Ishikawa (cell line): ENCODE data around the gene MCOLN3.

ENCODE experiments used
- CEBPB ChIP-seq: IDR thresholded peaks from 2 replicates; pipeline ENCODE4 v1.6.1; 2012
- CREB1 ChIP-seq: IDR thresholded peaks from 2 replicates; pipeline ENCODE4 v1.6.1; 2012; ENCODE audit warnings: low read depth
- EGR1 ChIP-seq: IDR thresholded peaks from 2 replicates; pipeline ENCODE4 v1.6.1; 2012
- EP300 ChIP-seq: IDR thresholded peaks from 2 replicates; pipeline ENCODE4 v1.6.1; 2012; ENCODE audit warnings: borderline replicate concordance
- FOXM1 ChIP-seq: IDR thresholded peaks from 2 replicates; pipeline ENCODE4 v1.6.1; 2012; ENCODE audit warnings: low read depth, borderline replicate concordance
- NFIC ChIP-seq: IDR thresholded peaks from 2 replicates; pipeline ENCODE4 v1.6.1; 2012
- RAD21 ChIP-seq: IDR thresholded peaks from 2 replicates; pipeline ENCODE4 v1.6.1; 2012; ENCODE audit warnings: low read depth
- TAF1 ChIP-seq: IDR thresholded peaks from 2 replicates; pipeline ENCODE4 v1.6.1; 2012; ENCODE audit warnings: low read depth, mild to moderate bottlenecking
- TCF12 ChIP-seq: IDR thresholded peaks from 2 replicates; pipeline ENCODE4 v1.6.1; 2012; ENCODE audit warnings: low read depth
- TEAD4 ChIP-seq: IDR thresholded peaks from 2 replicates; pipeline ENCODE4 v1.6.1; 2012
- YY1 ChIP-seq: IDR thresholded peaks from 2 replicates; pipeline ENCODE4 v1.6.1; 2012; ENCODE audit warnings: low read depth
- ZBTB7A ChIP-seq: IDR thresholded peaks from 2 replicates; pipeline ENCODE4 v1.6.1; 2012; ENCODE audit warnings: low read depth
- TF ChIP-seq, protein P1 (sequence below): IDR thresholded peaks from 2 replicates; pipeline ENCODE4 v1.6.1; 2012; ENCODE audit warnings: low read depth, mild to moderate bottlenecking
- TF ChIP-seq, protein P2 (sequence below): IDR thresholded peaks from 2 replicates; pipeline ENCODE4 v1.6.1; 2012
- TF ChIP-seq, protein P3 (sequence below): IDR thresholded peaks from 2 replicates; pipeline ENCODE4 v1.6.1; 2012

MCOLN3 gene

DNA sequence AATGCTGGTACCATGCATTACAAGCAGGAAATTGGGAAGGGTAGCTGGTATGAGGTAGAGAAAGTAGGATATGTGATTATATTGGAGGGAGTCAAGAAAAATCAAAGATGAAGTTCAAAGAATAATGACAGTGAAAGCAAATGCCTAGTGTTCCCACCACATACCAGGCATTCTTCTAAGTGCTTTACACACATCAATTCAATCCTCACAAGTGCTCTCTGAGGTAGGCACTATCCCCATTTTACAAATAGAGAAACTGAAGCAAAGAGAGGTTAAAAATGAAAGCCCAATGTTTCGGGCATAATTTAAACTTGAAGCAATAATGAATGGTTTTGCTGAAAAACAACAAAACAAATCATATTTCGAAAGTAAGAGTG is 40.1 kb upstream of the MCOLN3 start:
- TF ChIP-seq EGR1 (no peak), CEBPB (no peak), YY1 (no peak), FOXM1 (no peak), TAF1 (no peak), RAD21 (no peak), CREB1 (no peak), NFIC (no peak), EP300 (no peak), ZBTB7A (no peak), TCF12 (no peak), TEAD4 (no peak)
- TF ChIP-seq, protein P1, sequence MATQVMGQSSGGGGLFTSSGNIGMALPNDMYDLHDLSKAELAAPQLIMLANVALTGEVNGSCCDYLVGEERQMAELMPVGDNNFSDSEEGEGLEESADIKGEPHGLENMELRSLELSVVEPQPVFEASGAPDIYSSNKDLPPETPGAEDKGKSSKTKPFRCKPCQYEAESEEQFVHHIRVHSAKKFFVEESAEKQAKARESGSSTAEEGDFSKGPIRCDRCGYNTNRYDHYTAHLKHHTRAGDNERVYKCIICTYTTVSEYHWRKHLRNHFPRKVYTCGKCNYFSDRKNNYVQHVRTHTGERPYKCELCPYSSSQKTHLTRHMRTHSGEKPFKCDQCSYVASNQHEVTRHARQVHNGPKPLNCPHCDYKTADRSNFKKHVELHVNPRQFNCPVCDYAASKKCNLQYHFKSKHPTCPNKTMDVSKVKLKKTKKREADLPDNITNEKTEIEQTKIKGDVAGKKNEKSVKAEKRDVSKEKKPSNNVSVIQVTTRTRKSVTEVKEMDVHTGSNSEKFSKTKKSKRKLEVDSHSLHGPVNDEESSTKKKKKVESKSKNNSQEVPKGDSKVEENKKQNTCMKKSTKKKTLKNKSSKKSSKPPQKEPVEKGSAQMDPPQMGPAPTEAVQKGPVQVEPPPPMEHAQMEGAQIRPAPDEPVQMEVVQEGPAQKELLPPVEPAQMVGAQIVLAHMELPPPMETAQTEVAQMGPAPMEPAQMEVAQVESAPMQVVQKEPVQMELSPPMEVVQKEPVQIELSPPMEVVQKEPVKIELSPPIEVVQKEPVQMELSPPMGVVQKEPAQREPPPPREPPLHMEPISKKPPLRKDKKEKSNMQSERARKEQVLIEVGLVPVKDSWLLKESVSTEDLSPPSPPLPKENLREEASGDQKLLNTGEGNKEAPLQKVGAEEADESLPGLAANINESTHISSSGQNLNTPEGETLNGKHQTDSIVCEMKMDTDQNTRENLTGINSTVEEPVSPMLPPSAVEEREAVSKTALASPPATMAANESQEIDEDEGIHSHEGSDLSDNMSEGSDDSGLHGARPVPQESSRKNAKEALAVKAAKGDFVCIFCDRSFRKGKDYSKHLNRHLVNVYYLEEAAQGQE = no peak
- TF ChIP-seq, protein P2, sequence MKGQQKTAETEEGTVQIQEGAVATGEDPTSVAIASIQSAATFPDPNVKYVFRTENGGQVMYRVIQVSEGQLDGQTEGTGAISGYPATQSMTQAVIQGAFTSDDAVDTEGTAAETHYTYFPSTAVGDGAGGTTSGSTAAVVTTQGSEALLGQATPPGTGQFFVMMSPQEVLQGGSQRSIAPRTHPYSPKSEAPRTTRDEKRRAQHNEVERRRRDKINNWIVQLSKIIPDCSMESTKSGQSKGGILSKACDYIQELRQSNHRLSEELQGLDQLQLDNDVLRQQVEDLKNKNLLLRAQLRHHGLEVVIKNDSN = no peak
- TF ChIP-seq, protein P3, sequence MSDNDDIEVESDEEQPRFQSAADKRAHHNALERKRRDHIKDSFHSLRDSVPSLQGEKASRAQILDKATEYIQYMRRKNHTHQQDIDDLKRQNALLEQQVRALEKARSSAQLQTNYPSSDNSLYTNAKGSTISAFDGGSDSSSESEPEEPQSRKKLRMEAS = no peak

- TF ChIP-seq TAF1 (no peak), FOXM1 (no peak), ZBTB7A (no peak)
Observed at GRCh38 chr1:85087659-85088407, 39.5 kb upstream of the MCOLN3 start.

- TF ChIP-seq TEAD4 (no peak), TAF1 (no peak), CREB1 (no peak), FOXM1 (no peak), CEBPB (no peak), RAD21 (no peak), EGR1 (no peak), ZBTB7A (no peak), NFIC (no peak), EP300 (no peak), YY1 (no peak), TCF12 (no peak)
- TF ChIP-seq, protein P1 = no peak
- TF ChIP-seq, protein P2 = no peak
- TF ChIP-seq, protein P3 = no peak
Observed at GRCh38 chr1:85085417-85085816, 37.1 kb upstream of the MCOLN3 start.

GRCh38 chr1:85078903-85079302 is 30.6 kb upstream of the MCOLN3 start:
- TF ChIP-seq, protein P2 = no peak
- peak; percentile 30; the same call in 1 of the 2 replicates for TF ChIP-seq RAD21

DNA sequence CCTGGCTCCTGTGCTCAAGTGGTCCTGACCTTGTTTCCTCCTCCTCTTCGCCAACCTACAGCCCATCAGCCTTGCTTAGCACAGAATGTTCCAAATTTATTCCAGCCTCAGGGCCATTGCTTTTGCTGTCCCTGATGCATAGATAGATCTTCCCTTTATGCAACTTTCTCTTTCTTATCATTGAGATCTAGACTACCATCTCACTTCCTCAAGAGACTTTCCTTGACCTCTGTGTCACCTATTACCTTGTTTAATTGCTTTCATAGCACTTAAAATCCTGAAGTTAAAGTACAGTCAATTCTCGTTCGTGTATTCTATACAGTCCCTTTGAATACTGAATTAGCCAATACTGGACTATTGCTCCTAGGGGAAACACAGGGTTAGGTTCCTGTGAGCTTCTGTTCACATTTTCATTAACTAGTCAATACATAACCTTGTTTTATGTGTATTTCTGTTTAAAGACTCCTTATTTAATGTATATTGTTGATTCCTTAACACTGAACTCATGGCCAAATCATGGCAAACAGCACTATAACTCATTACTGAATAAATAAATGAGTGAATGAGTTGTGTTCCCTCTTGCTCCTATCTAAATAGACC is 26.2 kb upstream of the MCOLN3 start:
- TF ChIP-seq TEAD4 = no peak
- TF ChIP-seq, protein P2 = no peak
- TF ChIP-seq CEBPB = no peak
- TF ChIP-seq NFIC = no peak
- no peak for TF ChIP-seq YY1
- no peak for TF ChIP-seq FOXM1
- no peak for TF ChIP-seq CREB1
- no peak for TF ChIP-seq TCF12
- no peak for TF ChIP-seq EGR1
- TF ChIP-seq, protein P1 = no peak
- TF ChIP-seq TAF1 = no peak
- TF ChIP-seq RAD21 = no peak
